Neural cell (in vitro differentiated cells): ENCODE data around the gene KRTAP10-5.

ENCODE experiments used
- CTCF ChIP-seq: fragments of 450-650 bp; IDR thresholded peaks from 2 replicates; pipeline ENCODE4 v1.5.1; 2014; ENCODE audit warnings: antibody characterized with exemption, mild to moderate bottlenecking, moderate library complexity; ENCODE audit not compliant: poor library complexity, severe bottlenecking
- EP300 ChIP-seq: fragments of 450-650 bp; conservative IDR thresholded peaks from 2 replicates; pipeline ENCODE4 v1.6.1; 2014; ENCODE audit warnings: antibody characterized with exemption, mild to moderate bottlenecking, moderate library complexity; ENCODE audit not compliant: poor library complexity, severe bottlenecking
- EZH2 ChIP-seq: fragments of 200-600, 300-800 bp; shearing (Covaris generic), sonication (generic); IDR thresholded peaks from 2 replicates; pipeline ENCODE4 v1.6.1; 2014; ENCODE audit warnings: antibody characterized with exemption, low read length, borderline replicate concordance, mild to moderate bottlenecking; ENCODE audit not compliant: insufficient read depth, poor library complexity, severe bottlenecking
- POLR2AphosphoS5 ChIP-seq: IDR thresholded peaks from 2 replicates; pipeline ENCODE4 v1.6.1; 2012
- RAD21 ChIP-seq: fragments of 450-650 bp; conservative IDR thresholded peaks from 2 replicates; pipeline ENCODE4 v1.6.1; 2014; ENCODE audit warnings: antibody characterized with exemption, mild to moderate bottlenecking, moderate library complexity
- REST ChIP-seq: IDR thresholded peaks from 2 replicates; pipeline ENCODE4 v1.6.1; 2012; ENCODE audit warnings: borderline replicate concordance
- SMC3 ChIP-seq: fragments of 450-650 bp; conservative IDR thresholded peaks from 2 replicates; pipeline ENCODE4 v1.6.1; 2014; ENCODE audit warnings: antibody characterized with exemption, mild to moderate bottlenecking, moderate library complexity; ENCODE audit not compliant: poor library complexity

GRCh38 chr21:44626262-44626661 lies 45.9 kb upstream of the KRTAP10-5 start:
- TF ChIP-seq CTCF (no peak), EP300 (no peak), RAD21 (no peak), SMC3 (no peak), POLR2AphosphoS5 (no peak), EZH2 (no peak), REST (no peak)
